BE2C (cell line): ENCODE results near the gene HAUS8.

Source experiments
- DNase-seq: peaks from one replicate; pipeline ENCODE4 v3.0.0-alpha.2; 2020
- H3K27me3 ChIP-seq: fragments of 250-450 bp; sonication (Bioruptor Pico); 2 replicates; pipeline ENCODE4 v1.5.1; 2020; ENCODE audit warnings: mild to moderate bottlenecking
- H3K36me3 ChIP-seq: fragments of 250-450 bp; sonication (Bioruptor Pico); 2 replicates; pipeline ENCODE4 v1.5.1; 2020; ENCODE audit warnings: mild to moderate bottlenecking
- H3K4me1 ChIP-seq: fragments of 250-450 bp; sonication (Bioruptor Pico); 2 replicates; pipeline ENCODE4 v1.5.1; 2020
- H3K4me3 ChIP-seq: 2 replicates; pipeline ENCODE4 v1.5.1; 2011; ENCODE audit warnings: low read depth, low read length
- H3K9me3 ChIP-seq: fragments of 250-450 bp; sonication (Bioruptor Pico); 2 replicates; pipeline ENCODE4 v1.5.1; 2020
- CTCF ChIP-seq: IDR thresholded peaks from 2 replicates; pipeline ENCODE4 v1.5.1; 2012; ENCODE audit warnings: mild to moderate bottlenecking, low read depth, low read length

The HAUS8 gene

DNA sequence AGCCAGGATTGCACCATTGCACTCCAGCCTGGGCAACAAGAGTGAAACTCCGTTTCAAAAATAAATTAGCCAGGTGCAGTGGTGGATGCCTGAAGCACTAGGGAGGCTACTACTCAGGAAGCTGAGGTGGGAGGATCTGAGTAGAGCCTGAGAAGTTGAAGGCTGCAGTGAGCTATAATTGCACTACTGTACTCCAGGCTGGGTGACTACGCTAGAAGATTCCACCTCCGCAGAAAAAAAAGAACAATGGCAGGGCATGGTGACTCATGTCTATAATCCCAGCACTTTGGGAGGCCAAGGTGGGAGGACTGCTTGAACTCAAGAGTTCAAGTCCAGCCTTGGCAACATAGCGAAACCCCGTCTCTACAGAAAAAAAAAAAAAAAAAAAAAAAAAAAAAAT, 20.5 kb downstream of the HAUS8 start:
- no peaks in the 10 kb centered on the region for H3K27me3 ChIP-seq
- no peak for DNase-seq
- H3K4me1 ChIP-seq = no peaks in the 10 kb centered on the region
- peaks cover 56% of the 10 kb centered on the region for H3K36me3 ChIP-seq
- TF ChIP-seq CTCF = no peak
- no peak overlapping the region for H3K4me3 ChIP-seq
- H3K9me3 ChIP-seq = peaks cover 4% of the 10 kb centered on the region

- H3K36me3 ChIP-seq = peaks cover 39% of the 10 kb centered on the region
- no peak overlapping the region for H3K4me3 ChIP-seq
- TF ChIP-seq CTCF = peak; percentile 61
- peak; percentile 46 for DNase-seq
- no peaks in the 10 kb centered on the region for H3K27me3 ChIP-seq
- no peaks in the 10 kb centered on the region for H3K4me1 ChIP-seq
- no peaks in the 10 kb centered on the region for H3K9me3 ChIP-seq
These were observed 22.8 kb downstream of the HAUS8 start for GRCh38 chr19:17052439-17052838.

DNA sequence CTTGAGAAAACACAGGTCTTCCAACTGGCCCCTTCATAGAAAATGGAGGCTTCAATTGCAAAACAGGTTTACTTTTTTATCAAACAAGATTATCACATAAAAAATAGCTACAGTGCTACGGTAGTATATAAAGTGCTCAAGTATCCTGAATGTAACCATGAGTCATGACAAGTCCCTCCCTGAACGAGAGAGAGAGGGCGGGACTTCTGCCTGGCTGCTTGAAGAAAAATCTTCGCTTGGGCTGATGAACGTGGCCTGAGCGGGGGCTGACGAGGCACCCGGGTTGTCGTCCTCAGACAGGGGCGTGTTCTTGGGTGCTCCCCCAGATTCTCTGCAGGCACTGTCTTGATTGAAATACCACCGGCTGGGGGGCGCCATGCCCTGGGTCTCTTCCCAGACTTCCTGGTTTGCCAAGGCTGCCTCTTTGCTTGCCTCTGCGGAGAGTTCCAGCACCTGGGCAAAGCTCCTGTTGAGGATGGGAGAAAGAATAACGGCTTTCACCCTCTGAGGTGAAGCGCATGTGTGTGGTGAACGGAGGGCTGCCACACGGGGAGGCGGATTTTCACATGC, 25.5 kb downstream of the HAUS8 start:
- no peak for TF ChIP-seq CTCF
- no peaks in the 10 kb centered on the region for H3K4me1 ChIP-seq
- DNase-seq = no peak
- no peak overlapping the region for H3K4me3 ChIP-seq
- H3K27me3 ChIP-seq = no peaks in the 10 kb centered on the region
- peaks cover 34% of the 10 kb centered on the region for H3K36me3 ChIP-seq
- no peaks in the 10 kb centered on the region for H3K9me3 ChIP-seq

DNA sequence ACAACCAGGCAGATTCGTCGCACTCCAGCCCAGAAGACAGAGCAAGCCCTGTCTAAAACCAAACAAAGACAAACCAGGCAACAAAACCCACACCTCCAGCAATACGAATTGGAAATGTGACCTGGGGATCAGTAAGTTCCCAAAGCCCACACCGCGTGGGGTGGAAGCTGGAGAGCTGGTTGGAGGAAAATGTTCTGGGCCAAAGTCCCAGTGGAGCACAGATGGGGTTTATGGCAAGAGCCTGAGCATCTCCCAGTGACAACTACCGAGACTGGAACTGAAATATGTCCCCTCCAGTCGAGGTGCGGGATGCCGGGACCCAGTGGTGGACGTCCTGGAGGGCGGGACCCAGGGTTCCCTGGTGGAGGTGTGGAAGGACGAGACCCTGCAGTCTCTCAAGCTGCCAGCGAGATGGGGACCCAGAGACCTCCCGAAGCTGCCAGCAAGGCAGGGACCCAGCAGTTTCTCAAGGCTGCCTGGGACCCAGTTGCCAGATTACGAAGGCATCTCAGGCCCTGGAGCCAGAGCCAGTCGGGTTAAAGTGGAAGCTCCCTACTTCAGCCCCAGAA, 26.3 kb downstream of the HAUS8 start:
- H3K27me3 ChIP-seq = no peaks in the 10 kb centered on the region
- no peak for TF ChIP-seq CTCF
- no peaks in the 10 kb centered on the region for H3K4me1 ChIP-seq
- no peak overlapping the region for H3K4me3 ChIP-seq
- H3K9me3 ChIP-seq = no peaks in the 10 kb centered on the region
- H3K36me3 ChIP-seq = peaks cover 34% of the 10 kb centered on the region
- DNase-seq = no peak

GRCh38 chr19:17045907-17046502, 29.2 kb downstream of the HAUS8 start:
- peaks cover 17% of the 10 kb centered on the region for H3K36me3 ChIP-seq
- no peak for TF ChIP-seq CTCF
- DNase-seq = no peak

GRCh38 chr19:17043744-17044143, 31.5 kb downstream of the HAUS8 start:
- H3K4me1 ChIP-seq = no peaks in the 10 kb centered on the region
- DNase-seq = no peak
- no peaks in the 10 kb centered on the region for H3K36me3 ChIP-seq
- no peak overlapping the region for H3K4me3 ChIP-seq
- no peaks in the 10 kb centered on the region for H3K9me3 ChIP-seq
- no peak for TF ChIP-seq CTCF
- H3K27me3 ChIP-seq = peaks cover 3% of the 10 kb centered on the region; the same call in 1 of the 2 replicates

More at GRCh38 chr19:17045907-17046502, 29.2 kb downstream of the HAUS8 start:
- Histone ChIP-seq H3K4me3 (no peak overlapping the region), H3K9me3 (no peaks in the 10 kb centered on the region), H3K4me1 (no peaks in the 10 kb centered on the region), H3K27me3 (peaks cover 3% of the 10 kb centered on the region; the same call in 1 of the 2 replicates)
